Kidney (tissue), 14 donors: ENCODE data around the gene EIF4E2. TPM values are rescaled to one million over a fixed set of nuclear protein-coding genes. Genes with fewer than 3 reads are reported as not detected.

ENCODE experiments used
- DNase-seq, 5 donors: peaks; one replicate each; pipeline ENCODE4 v3.0.0-alpha.2; 2013 to 2020
- FAIRE-seq: peaks from 2 replicates; lab custom pipeline; 2012; peaks lifted over from hg19 to GRCh38; lab: Jason Lieb, UNC
- H3K27ac ChIP-seq, 2 donors: one replicate each; pipeline ENCODE4 v1.7.0; 2013; ENCODE audit warnings: low read depth in 2 of 2, low read length in 2 of 2, inconsistent platforms in 1 of 2
- H3K27me3 ChIP-seq: one replicate; pipeline ENCODE4 v1.7.1; 2013; ENCODE audit warnings: low read length, inconsistent platforms; ENCODE audit not compliant: control insufficient read depth, insufficient read depth
- H3K36me3 ChIP-seq, 3 donors: one replicate each; pipeline versions ENCODE4 v1.7.0 to v1.7.1; 2013; ENCODE audit warnings: low read length in 3 of 3, control low read depth in 1 of 3, inconsistent platforms in 1 of 3; ENCODE audit not compliant: insufficient read depth in 3 of 3, control insufficient read depth in 2 of 3
- H3K4me1 ChIP-seq, 3 donors: one replicate each; pipeline versions ENCODE4 v1.7.0 to v1.7.1; 2013; ENCODE audit warnings: low read length in 3 of 3, inconsistent platforms in 1 of 3, low read depth in 1 of 3; ENCODE audit not compliant: control insufficient read depth in 2 of 3, insufficient read depth in 2 of 3
- H3K4me3 ChIP-seq, 3 donors: one replicate each; pipeline versions ENCODE4 v1.7.0 to v1.8.1; 2013; ENCODE audit warnings: low read length in 3 of 3, control low read depth in 1 of 3, inconsistent platforms in 1 of 3
- H3K9ac ChIP-seq, 3 donors: one replicate each; pipeline versions ENCODE4 v1.7.0 to v1.7.1; 2013; ENCODE audit warnings: low read length in 3 of 3, control low read depth in 1 of 3, inconsistent platforms in 1 of 3
- H3K9me3 ChIP-seq, 3 donors: one replicate each; pipeline versions ENCODE4 v1.7.0 to v1.7.1; 2013; ENCODE audit warnings: low read length in 3 of 3, control low read depth in 1 of 3, inconsistent platforms in 1 of 3; ENCODE audit not compliant: control insufficient read depth in 2 of 3, insufficient read depth in 1 of 3
- intact Hi-C: fragments of 100-400 bp; cut with DNase I; formaldehyde crosslinking; loops from one replicate; pipeline ENCODE4 v1.11.1; 2022
- polyA plus RNA-seq: library from polyadenylated mRNA; stranded (reverse); fragments of 350-450 nt; fragmentation: Illumina TruSeq; extraction: RNeasy Lipid Tissue Mini Kit (QIAGEN cat#74804); gene quantifications from one replicate; pipeline ENCODE4 v1.2.3, GENCODE V29; 2014; ENCODE audit warnings: low read depth, low replicate concordance; ENCODE audit not compliant: insufficient read depth
- total RNA-seq: library from RNA; stranded (reverse); fragmentation: NEBNext Ultra II Directional; extraction: Animal tissue kit (Norgen Biotek cat#: 25700); gene quantifications from one replicate; pipeline ENCODE4 v1.2.1, GENCODE V29; 2021
- TF ChIP-seq, protein P1 (sequence below): IDR thresholded peaks from 3 replicates; pipeline ENCODE4 v1.5.1; 2012; ENCODE audit warnings: mild to moderate bottlenecking, moderate library complexity, borderline replicate concordance; ENCODE audit not compliant: insufficient read depth; ENCODE audit errors: extremely low read depth
- donor health status: control.
- donor health status: control.
- donor health status: control.
- donor health status: control.
- donor health status: control.
- donor health status: DM: yes; HTN: yes; CAD: no.
- donor health status: Normal renal cell carcinoma (clear cell type).

EIF4E2 gene
- total and polyA plus RNA-seq, 2 donors from 2014 or later, result 78.3 to 79.2 TPM

DNA sequence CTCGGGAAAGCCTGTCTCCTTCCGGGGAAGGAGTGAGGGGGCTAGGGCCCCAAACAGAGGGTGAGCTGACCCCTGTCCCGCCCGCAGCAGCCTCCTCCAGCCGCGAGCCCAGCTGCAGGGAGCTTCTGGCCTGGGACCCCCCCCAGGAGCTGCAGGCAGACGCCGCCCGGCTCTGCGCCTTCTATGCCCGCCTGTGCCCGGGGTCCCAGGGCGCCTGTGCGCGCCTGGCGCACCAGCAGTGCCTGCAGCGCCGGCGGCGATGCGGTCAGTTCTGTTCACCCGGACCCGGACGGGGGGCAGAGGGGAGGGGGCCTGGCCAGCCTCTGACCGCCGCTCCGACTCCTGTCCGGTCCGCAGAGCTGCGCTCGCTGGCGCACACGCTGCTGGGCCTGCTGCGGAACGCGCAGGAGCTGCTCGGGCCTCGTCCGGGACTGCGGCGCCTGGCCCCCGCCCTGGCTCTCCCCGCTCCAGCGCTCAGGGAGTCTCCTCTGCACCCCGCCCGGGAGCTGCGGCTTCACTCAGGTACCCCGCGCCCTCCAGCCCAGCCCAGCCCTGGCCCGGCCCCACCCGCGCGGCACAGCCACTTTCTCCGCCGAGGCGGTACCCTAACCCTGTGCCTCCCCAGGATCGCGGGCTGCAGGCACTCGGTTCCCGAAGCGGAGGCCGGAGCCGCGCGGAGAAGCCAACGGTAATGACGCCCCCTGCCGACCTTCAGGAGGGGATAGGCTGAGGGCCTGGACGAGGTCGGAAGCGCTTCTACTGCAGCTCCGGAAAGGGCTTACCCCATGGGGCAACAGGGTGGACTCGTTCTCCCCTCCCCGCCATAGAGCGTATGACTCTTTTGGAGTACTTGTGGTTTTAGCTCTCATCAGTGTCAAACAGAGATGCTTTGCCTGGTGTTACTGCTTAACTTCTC lies 26.5 kb upstream of the EIF4E2 start:
- no peaks in the 10 kb centered on the region for H3K9me3 ChIP-seq
- DNase-seq, result peak in 4 of 5 donors; percentile 68 to 79 (median 74)
- H3K4me3 ChIP-seq, result no peak overlapping the region
- no peak overlapping the region for H3K9ac ChIP-seq
- FAIRE-seq, result no peak
- H3K4me1 ChIP-seq, result peaks cover 0 to 3% (median 0%) of the 10 kb centered on the region in 3 donors
- H3K27ac ChIP-seq, result no peak overlapping the region
- TF ChIP-seq, protein P1, sequence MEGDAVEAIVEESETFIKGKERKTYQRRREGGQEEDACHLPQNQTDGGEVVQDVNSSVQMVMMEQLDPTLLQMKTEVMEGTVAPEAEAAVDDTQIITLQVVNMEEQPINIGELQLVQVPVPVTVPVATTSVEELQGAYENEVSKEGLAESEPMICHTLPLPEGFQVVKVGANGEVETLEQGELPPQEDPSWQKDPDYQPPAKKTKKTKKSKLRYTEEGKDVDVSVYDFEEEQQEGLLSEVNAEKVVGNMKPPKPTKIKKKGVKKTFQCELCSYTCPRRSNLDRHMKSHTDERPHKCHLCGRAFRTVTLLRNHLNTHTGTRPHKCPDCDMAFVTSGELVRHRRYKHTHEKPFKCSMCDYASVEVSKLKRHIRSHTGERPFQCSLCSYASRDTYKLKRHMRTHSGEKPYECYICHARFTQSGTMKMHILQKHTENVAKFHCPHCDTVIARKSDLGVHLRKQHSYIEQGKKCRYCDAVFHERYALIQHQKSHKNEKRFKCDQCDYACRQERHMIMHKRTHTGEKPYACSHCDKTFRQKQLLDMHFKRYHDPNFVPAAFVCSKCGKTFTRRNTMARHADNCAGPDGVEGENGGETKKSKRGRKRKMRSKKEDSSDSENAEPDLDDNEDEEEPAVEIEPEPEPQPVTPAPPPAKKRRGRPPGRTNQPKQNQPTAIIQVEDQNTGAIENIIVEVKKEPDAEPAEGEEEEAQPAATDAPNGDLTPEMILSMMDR, result no peak
- intact Hi-C loops, result no loop called here
- no peaks in the 10 kb centered on the region for H3K36me3 ChIP-seq
- peaks cover 5% of the 10 kb centered on the region for H3K27me3 ChIP-seq

DNA sequence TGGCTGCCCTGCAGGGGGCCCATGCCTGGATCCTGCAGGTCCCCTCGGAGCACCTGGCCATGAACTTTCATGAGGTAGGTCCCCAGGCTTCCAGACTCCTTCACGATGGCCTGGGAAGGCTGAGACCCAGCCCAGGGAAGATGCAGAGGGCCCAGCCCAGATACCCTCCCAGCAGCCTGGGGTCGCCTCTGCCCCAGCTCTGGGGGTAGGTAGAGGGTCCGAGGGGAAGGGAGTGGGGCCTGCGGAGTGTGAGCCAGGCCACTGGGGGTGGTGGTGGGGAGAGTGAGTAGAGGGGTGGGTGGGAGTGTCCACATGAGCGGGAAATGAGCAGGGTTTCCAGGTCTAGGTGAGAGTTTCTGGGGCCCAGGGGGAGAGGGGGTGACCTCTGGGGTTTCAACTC lies 25.7 kb upstream of the EIF4E2 start:
- intact Hi-C loops, result no loop called here
- no peaks in the 10 kb centered on the region for H3K9me3 ChIP-seq
- TF ChIP-seq, protein P1, result no peak
- no peak for DNase-seq
- H3K27ac ChIP-seq, result no peak overlapping the region
- peaks cover 5% of the 10 kb centered on the region for H3K27me3 ChIP-seq
- FAIRE-seq, result no peak
- no peak overlapping the region for H3K9ac ChIP-seq
- H3K4me1 ChIP-seq, result peaks cover 0 to 3% (median 0%) of the 10 kb centered on the region in 3 donors
- no peak overlapping the region for H3K4me3 ChIP-seq
- no peaks in the 10 kb centered on the region for H3K36me3 ChIP-seq

DNA sequence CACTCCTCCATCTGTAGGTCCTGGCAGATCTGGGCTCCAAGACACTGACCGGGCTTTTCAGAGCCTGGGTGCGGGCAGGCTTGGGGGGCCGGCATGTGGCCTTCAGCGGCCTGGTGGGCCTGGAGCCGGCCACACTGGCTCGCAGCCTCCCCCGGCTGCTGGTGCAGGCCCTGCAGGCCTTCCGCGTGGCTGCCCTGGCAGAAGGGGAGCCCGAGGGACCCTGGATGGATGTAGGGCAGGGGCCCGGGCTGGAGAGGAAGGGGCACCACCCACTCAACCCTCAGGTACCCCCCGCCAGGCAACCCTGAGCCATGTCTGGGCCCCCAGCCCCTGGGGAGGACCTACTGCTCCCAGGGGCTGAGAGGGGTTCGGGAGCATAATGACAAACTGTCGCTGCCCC lies 25.3 kb upstream of the EIF4E2 start:
- intact Hi-C loops, result no loop called here
- peaks cover 0 to 3% (median 0%) of the 10 kb centered on the region in 3 donors for H3K4me1 ChIP-seq
- FAIRE-seq (no peak), DNase-seq (no peak)
- no peaks in the 10 kb centered on the region for H3K9me3 ChIP-seq
- H3K27ac ChIP-seq, result no peak overlapping the region
- H3K4me3 ChIP-seq, result no peak overlapping the region
- H3K9ac ChIP-seq, result no peak overlapping the region
- H3K27me3 ChIP-seq, result peaks cover 5% of the 10 kb centered on the region
- no peaks in the 10 kb centered on the region for H3K36me3 ChIP-seq
- TF ChIP-seq, protein P1, result no peak
